ENCODE measurements around the gene BICD2.

The BICD2 gene

GRCh38 chr9:92668746-92669526 lies 95.7 kb downstream of the BICD2 start:
- peak; percentile 12 to 30 (median 22) for DNase-seq (ENCODE audit: low read depth in 3 of 3)

GRCh38 chr9:92666912-92667532 lies 97.6 kb downstream of the BICD2 start:
- no peak for DNase-seq (ENCODE audit: low read depth in 3 of 3)

- DNase-seq (ENCODE audit: low read depth in 3 of 3) = no peak
These were observed 98.4 kb downstream of the BICD2 start for GRCh38 chr9:92666236-92666635.

- DNase-seq (ENCODE audit: low read depth in 3 of 3) = no peak
These were observed 98.8 kb downstream of the BICD2 start for GRCh38 chr9:92665836-92666235.

GRCh38 chr9:92664394-92665152 lies 100.1 kb downstream of the BICD2 start:
- DNase-seq (ENCODE audit: low read depth in 3 of 3) = peak in 1 of 3 donors; percentile 6

- DNase-seq (ENCODE audit: low read depth in 3 of 3) = no peak
These were observed 100.7 kb downstream of the BICD2 start for GRCh38 chr9:92663951-92664350.

GRCh38 chr9:92663126-92663525 lies 101.5 kb downstream of the BICD2 start:
- DNase-seq (ENCODE audit: low read depth in 3 of 3) = no peak

GRCh38 chr9:92661743-92662142 lies 102.9 kb downstream of the BICD2 start:
- DNase-seq (ENCODE audit: low read depth in 3 of 3) = no peak
